Glutamatergic neuron (in vitro differentiated cells): ENCODE data around the gene FDXR. TPM values are rescaled to one million over a fixed set of nuclear protein-coding genes. Genes with fewer than 3 reads are reported as not detected.

ENCODE experiments used
- DNase-seq: peaks from one replicate; pipeline ENCODE4 v3.0.0; 2022
- H3K27ac Mint-ChIP-seq: one replicate; pipeline ENCODE4 v1.8.0; 2020; ENCODE audit warnings: mild to moderate bottlenecking, mixed read lengths, inconsistent platforms; ENCODE audit not compliant: unreplicated experiment
- H3K27me3 Mint-ChIP-seq: one replicate; pipeline ENCODE4 v1.8.0; 2020; ENCODE audit warnings: mild to moderate bottlenecking, moderate library complexity, mixed read lengths, inconsistent platforms; ENCODE audit not compliant: unreplicated experiment
- H3K36me3 Mint-ChIP-seq: one replicate; pipeline ENCODE4 v1.8.0; 2020; ENCODE audit warnings: mild to moderate bottlenecking, mixed read lengths, inconsistent platforms; ENCODE audit not compliant: unreplicated experiment
- H3K4me1 Mint-ChIP-seq: one replicate; pipeline ENCODE4 v1.8.0; 2020; ENCODE audit warnings: mild to moderate bottlenecking, low read depth, mixed read lengths, inconsistent platforms; ENCODE audit not compliant: unreplicated experiment
- H3K4me3 Mint-ChIP-seq: one replicate; pipeline ENCODE4 v1.8.0; 2020; ENCODE audit warnings: mild to moderate bottlenecking, mixed read lengths, inconsistent platforms; ENCODE audit not compliant: unreplicated experiment
- H3K9me3 Mint-ChIP-seq: one replicate; pipeline ENCODE4 v1.8.0; 2020; ENCODE audit warnings: mild to moderate bottlenecking, moderate library complexity, mixed read lengths, inconsistent platforms; ENCODE audit not compliant: unreplicated experiment
- total RNA-seq: library from RNA; stranded (reverse); fragmentation: NEBNext Ultra II Directional; extraction: Animal tissue kit (Norgen Biotek cat#: 25700); gene quantifications from one replicate; pipeline ENCODE4 v1.2.1, GENCODE V29; 2021; ENCODE audit not compliant: unreplicated experiment
- TF ChIP-seq, protein P1 (sequence below): fragments of 200-600 bp; sonication (generic); IDR thresholded peaks from one replicate; pipeline ENCODE4 v1.5.0; 2021; ENCODE audit not compliant: partially characterized antibody, unreplicated experiment

FDXR gene
- total RNA-seq, 1 donor from 2014 or later, result 12.1 TPM

DNA sequence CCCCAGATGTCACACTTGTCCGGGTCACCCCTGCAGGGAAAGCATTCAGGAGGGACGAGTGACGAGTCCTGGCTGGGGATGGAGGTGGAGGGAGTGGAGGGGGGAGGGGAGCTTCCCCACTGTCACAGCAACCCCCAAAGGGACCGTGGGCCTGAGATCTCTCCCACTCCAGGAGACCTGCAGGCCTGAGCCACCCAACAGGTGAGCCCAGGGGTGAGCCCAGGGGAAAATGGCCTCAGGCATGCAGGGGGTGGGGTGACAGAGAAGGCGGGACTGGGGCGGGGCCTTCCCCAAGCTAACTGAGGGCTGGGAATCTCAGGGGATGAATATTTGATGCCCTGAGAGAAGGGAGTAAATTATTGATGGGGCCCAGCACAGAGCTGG is 47.8 kb upstream of the FDXR start:
- no peak overlapping the region for H3K4me3 Mint-ChIP-seq
- H3K27me3 Mint-ChIP-seq, result peaks cover 18% of the 10 kb centered on the region
- H3K4me1 Mint-ChIP-seq, result peaks cover 2% of the 10 kb centered on the region
- H3K9me3 Mint-ChIP-seq, result peaks cover 1% of the 10 kb centered on the region
- TF ChIP-seq, protein P1, sequence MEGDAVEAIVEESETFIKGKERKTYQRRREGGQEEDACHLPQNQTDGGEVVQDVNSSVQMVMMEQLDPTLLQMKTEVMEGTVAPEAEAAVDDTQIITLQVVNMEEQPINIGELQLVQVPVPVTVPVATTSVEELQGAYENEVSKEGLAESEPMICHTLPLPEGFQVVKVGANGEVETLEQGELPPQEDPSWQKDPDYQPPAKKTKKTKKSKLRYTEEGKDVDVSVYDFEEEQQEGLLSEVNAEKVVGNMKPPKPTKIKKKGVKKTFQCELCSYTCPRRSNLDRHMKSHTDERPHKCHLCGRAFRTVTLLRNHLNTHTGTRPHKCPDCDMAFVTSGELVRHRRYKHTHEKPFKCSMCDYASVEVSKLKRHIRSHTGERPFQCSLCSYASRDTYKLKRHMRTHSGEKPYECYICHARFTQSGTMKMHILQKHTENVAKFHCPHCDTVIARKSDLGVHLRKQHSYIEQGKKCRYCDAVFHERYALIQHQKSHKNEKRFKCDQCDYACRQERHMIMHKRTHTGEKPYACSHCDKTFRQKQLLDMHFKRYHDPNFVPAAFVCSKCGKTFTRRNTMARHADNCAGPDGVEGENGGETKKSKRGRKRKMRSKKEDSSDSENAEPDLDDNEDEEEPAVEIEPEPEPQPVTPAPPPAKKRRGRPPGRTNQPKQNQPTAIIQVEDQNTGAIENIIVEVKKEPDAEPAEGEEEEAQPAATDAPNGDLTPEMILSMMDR, result no peak
- no peak overlapping the region for H3K27ac Mint-ChIP-seq
- no peaks in the 10 kb centered on the region for H3K36me3 Mint-ChIP-seq
- peak; percentile 42 for DNase-seq

DNA sequence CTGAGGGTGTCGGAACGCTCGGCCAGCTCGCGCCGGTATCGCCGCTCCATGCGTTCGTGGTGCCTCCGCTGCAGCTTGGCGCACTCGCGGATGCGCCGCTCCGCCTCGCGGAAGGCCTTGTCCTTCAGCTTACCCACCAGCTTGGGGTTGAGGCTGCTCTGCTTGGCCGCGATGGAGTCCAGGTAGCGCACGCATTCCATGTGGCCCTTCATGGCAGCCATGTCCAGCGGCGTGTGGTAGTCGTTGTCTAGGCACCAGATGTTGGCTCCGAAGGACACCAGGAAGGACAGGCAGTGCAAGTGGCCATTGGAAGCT is 47.5 kb upstream of the FDXR start:
- no peak for DNase-seq

DNA sequence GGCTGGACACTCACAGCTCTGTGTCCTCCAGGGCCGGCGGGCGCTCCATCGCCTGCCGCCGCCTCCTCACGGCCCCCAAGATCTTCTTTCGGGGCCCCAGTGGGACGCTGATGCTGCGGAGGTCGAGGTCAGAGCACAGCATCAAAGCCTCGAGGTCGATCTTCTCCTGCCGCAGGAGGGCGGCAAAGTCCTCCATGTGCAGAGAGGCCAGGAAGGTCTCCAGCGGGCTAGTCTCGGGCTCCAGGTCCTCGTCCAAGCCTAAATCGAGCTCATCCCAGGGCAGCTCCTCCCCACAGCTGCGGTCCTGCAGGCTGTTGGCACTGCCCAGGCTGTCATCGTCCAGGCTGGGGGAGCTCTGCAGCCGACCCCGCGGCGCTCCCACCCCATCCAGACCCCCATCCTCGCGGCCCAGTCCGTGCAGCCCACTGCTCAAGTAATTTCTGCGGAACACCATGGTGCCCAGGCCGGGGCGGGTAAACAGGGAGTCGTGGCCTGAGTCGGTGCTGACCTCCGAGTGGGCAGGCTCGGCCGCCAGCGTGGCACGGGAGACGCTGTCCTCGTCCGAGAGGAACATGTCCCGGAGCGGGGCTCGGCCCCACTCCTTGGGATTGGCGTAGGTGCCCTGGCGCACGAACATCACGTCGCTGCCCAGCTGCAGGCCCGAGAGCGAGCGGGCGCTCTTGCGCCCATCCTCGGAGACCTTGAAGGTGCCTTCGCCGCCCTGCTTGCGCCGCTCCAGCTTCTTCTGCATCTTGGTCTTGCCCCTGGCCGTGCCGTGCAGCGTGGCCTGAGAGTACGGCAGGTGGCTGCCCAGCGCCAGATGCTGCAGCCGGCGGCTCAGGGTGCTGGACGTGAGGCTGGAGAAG is 46.9 kb upstream of the FDXR start:
- Mint-ChIP-seq H3K4me1 (peaks cover 2% of the 10 kb centered on the region), H3K4me3 (no peak overlapping the region), H3K9me3 (peaks cover 1% of the 10 kb centered on the region), H3K36me3 (no peaks in the 10 kb centered on the region), H3K27ac (no peak overlapping the region), H3K27me3 (peaks cover 9% of the 10 kb centered on the region)
- peak; percentile 52 for DNase-seq
- TF ChIP-seq, protein P1, result no peak

More for the DNA sequence above, 47.5 kb upstream of the FDXR start:
- Mint-ChIP-seq H3K4me3 (no peak overlapping the region), H3K9me3 (peaks cover 1% of the 10 kb centered on the region), H3K27ac (no peak overlapping the region), H3K36me3 (no peaks in the 10 kb centered on the region), H3K4me1 (peaks cover 2% of the 10 kb centered on the region), H3K27me3 (peaks cover 14% of the 10 kb centered on the region)
- TF ChIP-seq, protein P1, result no peak

DNA sequence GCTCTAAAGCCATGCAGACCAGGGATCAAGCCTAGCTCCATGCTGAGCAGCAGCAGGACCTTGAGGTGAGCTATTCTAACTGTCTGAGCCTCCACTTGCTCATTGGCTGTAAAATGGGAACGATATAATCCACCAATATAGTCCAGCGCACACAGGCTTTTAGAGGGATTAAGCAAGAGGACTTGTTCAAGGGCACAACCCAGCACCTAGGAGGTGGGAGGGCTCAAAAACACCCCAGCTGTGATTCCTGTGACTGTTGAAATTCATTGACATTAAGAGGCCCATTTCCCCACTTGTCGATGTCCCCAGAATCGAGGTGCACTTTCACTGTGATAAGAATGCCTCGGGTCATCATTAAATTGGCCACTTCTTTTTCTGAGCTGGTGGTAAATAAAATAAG is 46.1 kb upstream of the FDXR start:
- DNase-seq, result no peak
- H3K4me3 Mint-ChIP-seq, result no peak overlapping the region
- TF ChIP-seq, protein P1, result no peak
- no peak overlapping the region for H3K27ac Mint-ChIP-seq
- no peaks in the 10 kb centered on the region for H3K36me3 Mint-ChIP-seq
- H3K27me3 Mint-ChIP-seq, result peaks cover 8% of the 10 kb centered on the region
- peaks cover 3% of the 10 kb centered on the region for H3K9me3 Mint-ChIP-seq
- H3K4me1 Mint-ChIP-seq, result peaks cover 2% of the 10 kb centered on the region

DNA sequence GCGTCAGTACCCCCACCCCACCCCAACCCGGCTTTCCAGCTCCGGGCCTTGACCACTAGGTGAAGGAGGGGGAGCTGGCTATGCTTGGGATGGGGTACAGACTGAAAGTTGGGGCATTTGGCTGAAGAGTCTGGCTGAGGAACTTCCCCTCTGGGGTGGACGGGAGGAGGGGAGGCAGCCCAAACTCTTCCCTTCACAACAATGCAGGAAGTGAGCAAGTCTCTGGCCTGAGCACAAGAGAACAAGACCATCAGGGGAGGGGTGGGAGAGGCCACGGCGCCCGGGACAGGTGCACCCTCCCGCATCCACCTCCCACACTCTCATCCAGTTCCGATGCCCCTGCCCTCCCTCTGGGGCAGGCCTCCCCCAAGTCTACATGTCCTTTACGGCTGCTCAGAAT is 44.6 kb upstream of the FDXR start:
- H3K27me3 Mint-ChIP-seq, result peaks cover 4% of the 10 kb centered on the region
- no peak overlapping the region for H3K4me3 Mint-ChIP-seq
- peaks cover 2% of the 10 kb centered on the region for H3K4me1 Mint-ChIP-seq
- peaks cover 5% of the 10 kb centered on the region for H3K9me3 Mint-ChIP-seq
- TF ChIP-seq, protein P1, result no peak
- H3K27ac Mint-ChIP-seq, result no peak overlapping the region
- H3K36me3 Mint-ChIP-seq, result no peaks in the 10 kb centered on the region
- no peak for DNase-seq
